ENCODE results near the gene DAPK1. TPM values are rescaled to one million over a fixed set of nuclear protein-coding genes. Genes with fewer than 3 reads are reported as not detected.

The DAPK1 gene
- polyA plus RNA-seq, 1 of the 3 experiments (the other 2 are of a cell fraction), result 0.61 TPM

GRCh38 chr9:87657190-87657589 is 159.5 kb downstream of the DAPK1 start:
- Histone ChIP-seq H3F3A (replicated peaks; ENCODE audit: insufficient read depth) (no peaks in the 10 kb centered on the region), H3K4me2 (no peak overlapping the region), H3K79me2 (ENCODE audit: insufficient read depth) (no peaks in the 10 kb centered on the region), H3K9ac (no peak overlapping the region), H3K9me3 (no peaks in the 10 kb centered on the region), H4K20me1 (ENCODE audit: insufficient read depth) (no peaks in the 10 kb centered on the region), H3K4me3 (ENCODE audit: low read depth in 2 of 2, low read length in 1 of 2) (no peak overlapping the region), H3K9me2 (no peaks in the 10 kb centered on the region), H3K4me1 (ENCODE audit: control insufficient read depth in 1 of 2, insufficient read depth in 2 of 2, low read depth in 1 of 2, low read length in 1 of 2) (no peaks in the 10 kb centered on the region; a peak in 2 of 4 replicates), H3K27me3 (ENCODE audit: insufficient read depth) (no peaks in the 10 kb centered on the region; the same call in 1 of the 2 replicates), H2AFZ (ENCODE audit: low read depth) (no peak overlapping the region), H3K36me3 (replicated peaks in 1 of 2; ENCODE audit: control insufficient read depth in 1 of 2, insufficient read depth in 2 of 2, low read length in 1 of 2) (no peaks in the 10 kb centered on the region), H3K27ac (ENCODE audit: low read depth in 2 of 2, low read length in 1 of 2) (no peak overlapping the region)
- no peak for DNase-seq
- ChIA-PET CTCF (interaction anchor here (1.2 to 2.6 kb wide), 3 partner anchors 160 to 324 kb away, joined by 3 to 12 read pairs (median 10); partner anchors contain the start of gene DAPK1), POLR2A (no interaction called here)
- WGBS (ENCODE audit: low lambda C conversion rate), result 77% methylated on average over 6 of the region's 6 CpGs
- TF ChIP-seq MEF2A (IDR thresholded peaks at IDR 0.05; ENCODE audit: borderline replicate concordance, low read depth), result no peak
- no peak for TF ChIP-seq ELF1 (IDR thresholded peaks at IDR 0.05)
- TF ChIP-seq NRF1 (IDR thresholded peaks at IDR 0.05; ENCODE audit: low read depth, low read length), result no peak
- TF ChIP-seq SMC3 (IDR thresholded peaks at IDR 0.05; ENCODE audit: low read depth, low read length), result no peak
- no peak for TF ChIP-seq RAD21 (IDR thresholded peaks at IDR 0.05; ENCODE audit: low read length)
- TF ChIP-seq, protein P1, sequence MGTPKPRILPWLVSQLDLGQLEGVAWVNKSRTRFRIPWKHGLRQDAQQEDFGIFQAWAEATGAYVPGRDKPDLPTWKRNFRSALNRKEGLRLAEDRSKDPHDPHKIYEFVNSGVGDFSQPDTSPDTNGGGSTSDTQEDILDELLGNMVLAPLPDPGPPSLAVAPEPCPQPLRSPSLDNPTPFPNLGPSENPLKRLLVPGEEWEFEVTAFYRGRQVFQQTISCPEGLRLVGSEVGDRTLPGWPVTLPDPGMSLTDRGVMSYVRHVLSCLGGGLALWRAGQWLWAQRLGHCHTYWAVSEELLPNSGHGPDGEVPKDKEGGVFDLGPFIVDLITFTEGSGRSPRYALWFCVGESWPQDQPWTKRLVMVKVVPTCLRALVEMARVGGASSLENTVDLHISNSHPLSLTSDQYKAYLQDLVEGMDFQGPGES (IDR thresholded peaks at IDR 0.05; ENCODE audit: low read depth, low read length), result no peak
- TF ChIP-seq REST (IDR thresholded peaks at IDR 0.05; ENCODE audit: low read depth, low read length), result no peak
- TF ChIP-seq GABPA (IDR thresholded peaks at IDR 0.05; ENCODE audit: low read depth), result no peak
- no peak for TF ChIP-seq NFIC (IDR thresholded peaks at IDR 0.05; ENCODE audit: borderline replicate concordance)
- TF ChIP-seq, protein P2, sequence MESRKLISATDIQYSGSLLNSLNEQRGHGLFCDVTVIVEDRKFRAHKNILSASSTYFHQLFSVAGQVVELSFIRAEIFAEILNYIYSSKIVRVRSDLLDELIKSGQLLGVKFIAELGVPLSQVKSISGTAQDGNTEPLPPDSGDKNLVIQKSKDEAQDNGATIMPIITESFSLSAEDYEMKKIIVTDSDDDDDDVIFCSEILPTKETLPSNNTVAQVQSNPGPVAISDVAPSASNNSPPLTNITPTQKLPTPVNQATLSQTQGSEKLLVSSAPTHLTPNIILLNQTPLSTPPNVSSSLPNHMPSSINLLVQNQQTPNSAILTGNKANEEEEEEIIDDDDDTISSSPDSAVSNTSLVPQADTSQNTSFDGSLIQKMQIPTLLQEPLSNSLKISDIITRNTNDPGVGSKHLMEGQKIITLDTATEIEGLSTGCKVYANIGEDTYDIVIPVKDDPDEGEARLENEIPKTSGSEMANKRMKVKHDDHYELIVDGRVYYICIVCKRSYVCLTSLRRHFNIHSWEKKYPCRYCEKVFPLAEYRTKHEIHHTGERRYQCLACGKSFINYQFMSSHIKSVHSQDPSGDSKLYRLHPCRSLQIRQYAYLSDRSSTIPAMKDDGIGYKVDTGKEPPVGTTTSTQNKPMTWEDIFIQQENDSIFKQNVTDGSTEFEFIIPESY (IDR thresholded peaks at IDR 0.05; ENCODE audit: borderline replicate concordance, low read depth), result no peak
- TF ChIP-seq EP300 (IDR thresholded peaks at IDR 0.05; ENCODE audit: borderline replicate concordance in 1 of 2, low read depth in 1 of 2, low read length in 1 of 2), result no peak
- TF ChIP-seq MXI1 (IDR thresholded peaks at IDR 0.05; ENCODE audit: low read depth, low read length), result no peak
- no peak for TF ChIP-seq USF1 (IDR thresholded peaks at IDR 0.05; ENCODE audit: borderline replicate concordance, low read depth)
- TF ChIP-seq YY1 (IDR thresholded peaks at IDR 0.05; ENCODE audit: low read depth), result no peak
- TF ChIP-seq FOXM1 (IDR thresholded peaks at IDR 0.05; ENCODE audit: low read depth), result no peak
- no peak for TF ChIP-seq CTCF (IDR thresholded peaks at IDR 0.05)
- TF ChIP-seq, protein P3, sequence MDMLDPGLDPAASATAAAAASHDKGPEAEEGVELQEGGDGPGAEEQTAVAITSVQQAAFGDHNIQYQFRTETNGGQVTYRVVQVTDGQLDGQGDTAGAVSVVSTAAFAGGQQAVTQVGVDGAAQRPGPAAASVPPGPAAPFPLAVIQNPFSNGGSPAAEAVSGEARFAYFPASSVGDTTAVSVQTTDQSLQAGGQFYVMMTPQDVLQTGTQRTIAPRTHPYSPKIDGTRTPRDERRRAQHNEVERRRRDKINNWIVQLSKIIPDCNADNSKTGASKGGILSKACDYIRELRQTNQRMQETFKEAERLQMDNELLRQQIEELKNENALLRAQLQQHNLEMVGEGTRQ (IDR thresholded peaks at IDR 0.05; ENCODE audit: borderline replicate concordance, low read depth, low read length), result no peak
- TF ChIP-seq RFX5 (IDR thresholded peaks at IDR 0.05; ENCODE audit: low read length), result no peak
- TF ChIP-seq FOSL2 (IDR thresholded peaks at IDR 0.05; ENCODE audit: borderline replicate concordance, low read depth), result no peak

Measured in SK-N-SH (cell line).